HG03342 (cell line): ENCODE data around the gene PARD3B.

Experiments
- ATAC-seq: cut with Tn5 transposase; IDR thresholded peaks from one replicate; pipeline ENCODE4 v1.9.1; 2021; ENCODE audit warnings: mild to moderate bottlenecking, moderate library complexity; ENCODE audit not compliant: unreplicated experiment

Gene PARD3B

GRCh38 chr2:204691911-204692510 is 146.7 kb downstream of the PARD3B start:
- peak; percentile 72 for ATAC-seq

GRCh38 chr2:204692790-204693189 is 147.5 kb downstream of the PARD3B start:
- no peak for ATAC-seq

GRCh38 chr2:204693262-204693661 is 148.0 kb downstream of the PARD3B start:
- no peak for ATAC-seq

- no peak for ATAC-seq
Measured at GRCh38 chr2:204695506-204695905, 150.2 kb downstream of the PARD3B start.

DNA sequence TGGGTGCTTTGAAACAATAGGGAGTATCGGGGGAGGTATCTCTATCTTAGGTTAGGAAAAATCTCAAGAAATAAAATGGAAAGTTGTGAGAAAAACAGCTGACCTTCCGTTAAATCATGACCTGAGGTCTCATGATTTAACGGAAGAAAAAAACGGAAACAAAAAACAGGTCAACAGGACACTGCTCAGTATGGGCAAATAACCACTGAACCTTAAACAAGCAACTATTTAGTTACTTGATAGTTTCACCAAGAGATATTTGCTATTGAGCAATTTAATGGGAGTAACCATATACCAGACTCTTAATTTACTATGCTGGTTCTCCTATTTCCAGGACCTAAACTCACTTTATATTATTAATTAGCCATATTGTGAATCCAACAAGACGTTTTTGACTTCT is 150.8 kb downstream of the PARD3B start:
- ATAC-seq, result no peak

DNA sequence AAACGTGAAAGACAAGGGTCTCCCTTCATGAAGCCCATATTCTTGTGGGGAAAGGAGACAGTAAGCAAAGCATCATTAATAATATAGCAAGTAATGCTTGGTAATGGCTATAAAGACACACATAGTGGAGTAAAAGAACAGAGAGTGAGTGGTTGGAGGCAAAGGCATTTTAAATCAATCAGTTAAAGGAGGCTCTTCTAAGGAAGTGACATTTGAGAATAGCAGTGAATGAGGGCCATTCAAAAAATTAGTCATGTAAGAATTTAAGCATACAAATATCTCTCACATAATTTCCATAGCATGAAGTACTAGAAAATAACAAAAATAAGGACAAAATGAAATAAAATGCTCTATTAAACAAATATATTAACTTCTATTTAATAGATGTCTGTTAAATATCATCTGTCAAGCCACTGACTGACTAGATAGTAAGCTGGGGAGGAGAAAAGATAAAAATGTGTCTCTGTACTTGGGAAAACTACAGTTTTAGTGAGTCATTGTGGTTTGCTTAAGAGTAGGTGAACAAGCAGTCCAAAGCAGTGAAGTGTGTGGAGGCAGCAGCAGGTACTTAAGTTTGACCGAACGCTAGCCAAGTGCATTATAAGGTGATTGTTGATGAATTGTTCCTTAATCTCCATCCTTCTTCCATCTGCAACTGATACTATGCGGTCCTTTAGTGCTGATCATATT is 160.1 kb downstream of the PARD3B start:
- no peak for ATAC-seq

DNA sequence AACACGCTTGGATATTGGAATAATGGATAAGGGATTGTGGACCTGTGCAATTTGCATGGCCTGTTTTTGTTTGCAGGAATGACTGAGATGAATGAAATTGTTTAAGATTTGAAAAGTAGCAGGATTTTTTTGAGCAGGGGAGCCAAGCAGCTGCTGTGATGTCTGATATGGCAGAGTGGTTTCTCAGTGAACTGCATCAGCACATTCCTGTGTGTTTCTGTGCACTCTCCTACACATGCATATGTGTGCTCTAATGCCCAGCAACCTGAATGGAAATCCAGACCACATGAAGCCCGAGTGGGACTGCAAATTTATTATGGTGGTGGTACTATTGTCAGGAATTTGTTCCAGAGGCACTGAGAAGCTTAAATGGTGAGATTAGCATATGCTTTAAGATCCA is 161.7 kb downstream of the PARD3B start:
- no peak for ATAC-seq

- no peak for ATAC-seq
Measured at GRCh38 chr2:204713211-204713610, 167.9 kb downstream of the PARD3B start.

- no peak for ATAC-seq
Measured at GRCh38 chr2:204715361-204715760, 170.1 kb downstream of the PARD3B start.

- no peak for ATAC-seq
Measured at GRCh38 chr2:204717591-204717990, 172.3 kb downstream of the PARD3B start.

GRCh38 chr2:204718607-204719006 is 173.3 kb downstream of the PARD3B start:
- no peak for ATAC-seq

- no peak for ATAC-seq
Measured at GRCh38 chr2:204720874-204721273, 175.6 kb downstream of the PARD3B start.

DNA sequence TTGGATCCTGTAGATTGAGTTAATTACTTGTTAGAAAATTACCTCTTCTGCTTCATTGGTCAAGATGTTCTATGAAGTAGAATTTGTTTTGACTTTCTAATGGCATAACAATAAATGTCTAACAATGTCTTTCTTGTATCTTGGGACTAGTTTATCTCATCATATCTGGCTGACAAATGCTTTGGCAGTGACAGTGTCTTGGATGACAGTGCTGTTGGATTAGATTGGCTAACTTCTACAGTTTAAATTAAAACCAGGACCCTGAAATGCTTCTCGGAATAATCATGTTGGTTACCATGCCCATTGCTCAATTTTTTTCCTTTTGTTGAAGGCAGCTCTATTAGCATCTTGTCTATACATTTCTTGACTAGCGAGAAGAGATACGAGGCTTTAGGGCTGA is 176.9 kb downstream of the PARD3B start:
- ATAC-seq, result no peak

- no peak for ATAC-seq
Measured at GRCh38 chr2:204722691-204723090, 177.4 kb downstream of the PARD3B start.

GRCh38 chr2:204725693-204726360 is 180.6 kb downstream of the PARD3B start:
- ATAC-seq, result no peak

DNA sequence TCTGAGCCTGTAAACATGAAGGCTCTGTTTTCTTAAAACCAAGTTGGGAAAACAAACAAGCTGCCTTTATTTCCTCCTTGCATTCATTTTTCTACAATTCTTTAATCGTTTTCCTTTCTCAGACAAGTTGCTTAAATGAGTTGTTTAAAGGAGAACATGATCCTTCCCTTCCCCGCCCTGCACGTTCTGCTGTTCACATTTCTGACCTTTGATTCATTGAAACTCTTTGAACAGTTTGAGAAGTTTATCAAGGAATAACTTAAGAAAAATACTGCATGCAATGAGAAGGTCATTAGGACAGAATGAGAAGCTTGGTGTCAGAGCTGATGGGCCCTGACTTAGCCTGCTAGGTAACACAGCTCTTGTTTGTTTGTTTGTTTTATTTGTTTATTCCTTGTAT is 181.6 kb downstream of the PARD3B start:
- ATAC-seq, result no peak

GRCh38 chr2:204727368-204727767 is 182.1 kb downstream of the PARD3B start:
- ATAC-seq, result no peak

DNA sequence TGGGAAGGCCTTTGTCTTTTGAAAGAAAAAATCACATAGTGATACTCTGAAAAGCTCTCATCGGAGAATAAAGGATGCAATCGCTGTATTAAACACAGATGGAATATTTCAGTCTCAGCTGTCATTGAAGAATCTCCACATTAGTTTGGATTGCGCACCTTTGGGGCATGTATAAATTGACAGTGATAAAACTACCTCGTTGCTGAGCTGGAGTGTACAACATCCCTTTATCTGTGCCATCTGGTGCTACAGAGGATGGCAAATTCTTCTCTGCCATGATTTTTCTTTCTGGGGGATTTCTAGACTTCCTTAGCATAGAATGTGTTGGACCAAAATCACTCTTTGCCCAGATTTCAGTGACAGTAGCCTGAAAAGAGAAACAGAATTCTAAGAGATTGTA is 185.3 kb downstream of the PARD3B start:
- no peak for ATAC-seq

GRCh38 chr2:204732019-204732418 is 186.7 kb downstream of the PARD3B start:
- ATAC-seq, result no peak

DNA sequence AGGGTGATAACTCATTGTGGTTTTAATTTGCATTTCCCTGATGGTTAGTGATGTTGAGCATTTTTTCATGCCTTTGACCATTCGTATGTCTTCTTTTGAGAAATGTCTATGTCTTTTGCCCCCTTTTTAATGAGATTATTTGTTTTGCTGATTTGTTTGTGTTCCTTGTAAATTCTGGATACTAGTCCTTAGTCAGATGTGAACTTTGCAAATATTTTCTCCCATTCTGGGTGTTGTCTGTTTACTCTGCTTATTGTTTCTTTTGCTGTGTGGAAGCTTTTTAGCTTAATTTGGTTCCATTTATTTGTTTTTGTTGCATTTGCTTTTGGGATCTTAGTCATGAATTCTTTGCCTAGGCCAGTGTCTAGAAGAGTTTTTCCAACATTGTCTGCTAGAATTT is 192.0 kb downstream of the PARD3B start:
- no peak for ATAC-seq

- no peak for ATAC-seq
Measured at GRCh38 chr2:204738721-204739120, 193.4 kb downstream of the PARD3B start.

DNA sequence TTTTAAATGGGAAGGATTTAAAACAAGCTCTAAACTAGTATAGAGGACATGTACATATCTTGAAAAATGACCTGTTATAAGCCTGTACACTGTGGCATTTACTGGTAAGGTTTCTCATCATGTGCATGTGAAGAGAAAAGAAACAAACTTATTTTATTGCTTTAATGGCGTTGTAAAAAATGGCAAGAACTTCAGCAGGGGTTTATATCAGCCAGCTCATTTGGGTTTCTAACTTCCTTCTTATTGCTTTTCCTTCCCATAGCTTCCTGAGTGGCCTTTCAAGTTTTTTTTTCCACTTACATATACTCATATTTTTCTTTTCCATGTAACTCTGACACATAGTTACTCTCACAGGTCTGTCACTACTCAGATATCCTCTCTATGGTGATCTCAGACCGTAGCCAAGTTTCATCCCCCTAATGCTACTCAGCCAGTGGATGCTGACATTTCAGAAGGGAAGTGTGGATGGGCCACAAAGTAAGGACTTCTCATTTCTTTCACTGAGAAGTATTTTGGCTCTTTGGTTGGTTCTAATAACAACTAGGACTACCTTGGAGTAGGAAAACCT is 198.2 kb downstream of the PARD3B start:
- no peak for ATAC-seq
